Measurements from ENCODE around the gene CREG1.
A peak's percentile ranks its signal among the peaks of the same experiment; 100 is the strongest.

The CREG1 gene

GRCh38 chr1:167522246-167522645 lies 31.3 kb downstream of the CREG1 start:
- in situ Hi-C loops (cut with HindIII; ENCODE audit: low sequenced_read_pairs), result no loop called here
- no peak for TF ChIP-seq CTCF (IDR thresholded peaks at IDR 0.05; ENCODE audit: low read depth, low read length)
- no peak overlapping the region for H3K4me3 ChIP-seq (ENCODE audit: low read depth, low read length)
- peak; percentile 5 for DNase-seq (ENCODE audit: low read depth, low spot score)

GRCh38 chr1:167520711-167521206 lies 32.8 kb downstream of the CREG1 start:
- H3K4me3 ChIP-seq (ENCODE audit: low read depth, low read length), result no peak overlapping the region
- no peak for TF ChIP-seq CTCF (IDR thresholded peaks at IDR 0.05; ENCODE audit: low read depth, low read length)
- no peak for DNase-seq (ENCODE audit: low read depth, low spot score)
- in situ Hi-C loops (cut with HindIII; ENCODE audit: low sequenced_read_pairs), result no loop called here

GRCh38 chr1:167518331-167518700 lies 35.2 kb downstream of the CREG1 start, which contains the start of gene CD247:
Gene CD247, minus strand, starts transcription at chr1:167518529. Its CDS starts 64 bp downstream, at chr1:167518465.
- no peak for TF ChIP-seq CTCF (IDR thresholded peaks at IDR 0.05; ENCODE audit: low read depth, low read length)
- H3K4me3 ChIP-seq (ENCODE audit: low read depth, low read length), result no peak within 1 kb of the TSS
- in situ Hi-C loops (cut with HindIII; ENCODE audit: low sequenced_read_pairs), result no loop called here
- no peak for DNase-seq (ENCODE audit: low read depth, low spot score)

- no peak for DNase-seq (ENCODE audit: low read depth, low spot score)
- H3K4me3 ChIP-seq (ENCODE audit: low read depth, low read length), result no peak overlapping the region
- in situ Hi-C loops (cut with HindIII; ENCODE audit: low sequenced_read_pairs), result no loop called here
- no peak for TF ChIP-seq CTCF (IDR thresholded peaks at IDR 0.05; ENCODE audit: low read depth, low read length)
These were observed 35.8 kb downstream of the CREG1 start for GRCh38 chr1:167517535-167518330.

- TF ChIP-seq CTCF (IDR thresholded peaks at IDR 0.05; ENCODE audit: low read depth, low read length), result no peak
- in situ Hi-C loops (cut with HindIII; ENCODE audit: low sequenced_read_pairs), result no loop called here
- no peak overlapping the region for H3K4me3 ChIP-seq (ENCODE audit: low read depth, low read length)
These were observed 36.9 kb downstream of the CREG1 start for GRCh38 chr1:167516404-167517388.

GRCh38 chr1:167515893-167516321 lies 37.7 kb downstream of the CREG1 start:
- TF ChIP-seq CTCF (IDR thresholded peaks at IDR 0.05; ENCODE audit: low read depth, low read length), result no peak
- no peak for DNase-seq (ENCODE audit: low read depth, low spot score)
- H3K4me3 ChIP-seq (ENCODE audit: low read depth, low read length), result no peak overlapping the region
- in situ Hi-C loops (cut with HindIII; ENCODE audit: low sequenced_read_pairs), result no loop called here

More at GRCh38 chr1:167516404-167517388, 36.9 kb downstream of the CREG1 start:
- DNase-seq (ENCODE audit: low read depth, low spot score), result no peak

Measured in astrocyte of the spinal cord (primary cell).